GM18870 (cell line): ENCODE data around the gene ESRRG.
"Not testable (repeated sequence)": the region's sequence is repeated elsewhere in the genome, so short reads cannot be mapped to it uniquely, and the experiment has no call there.

ENCODE experiments used
- ATAC-seq: cut with Tn5 transposase; IDR thresholded peaks from one replicate; pipeline ENCODE4 v1.9.1; 2021; ENCODE audit warnings: moderate library complexity; ENCODE audit not compliant: unreplicated experiment

The ESRRG gene

GRCh38 chr1:216705676-216706075 lies 17.6 kb downstream of the ESRRG start:
- no peak for ATAC-seq

GRCh38 chr1:216704065-216704464 lies 19.2 kb downstream of the ESRRG start:
- not testable (repeated sequence) for ATAC-seq

GRCh38 chr1:216702170-216702569 lies 21.1 kb downstream of the ESRRG start:
- ATAC-seq: peak; percentile 84

GRCh38 chr1:216700779-216701178 lies 22.4 kb downstream of the ESRRG start:
- ATAC-seq: no peak

GRCh38 chr1:216691710-216692109 lies 31.5 kb downstream of the ESRRG start:
- ATAC-seq: no peak

- ATAC-seq: no peak
These were observed 32.6 kb downstream of the ESRRG start for GRCh38 chr1:216690603-216691002.

DNA sequence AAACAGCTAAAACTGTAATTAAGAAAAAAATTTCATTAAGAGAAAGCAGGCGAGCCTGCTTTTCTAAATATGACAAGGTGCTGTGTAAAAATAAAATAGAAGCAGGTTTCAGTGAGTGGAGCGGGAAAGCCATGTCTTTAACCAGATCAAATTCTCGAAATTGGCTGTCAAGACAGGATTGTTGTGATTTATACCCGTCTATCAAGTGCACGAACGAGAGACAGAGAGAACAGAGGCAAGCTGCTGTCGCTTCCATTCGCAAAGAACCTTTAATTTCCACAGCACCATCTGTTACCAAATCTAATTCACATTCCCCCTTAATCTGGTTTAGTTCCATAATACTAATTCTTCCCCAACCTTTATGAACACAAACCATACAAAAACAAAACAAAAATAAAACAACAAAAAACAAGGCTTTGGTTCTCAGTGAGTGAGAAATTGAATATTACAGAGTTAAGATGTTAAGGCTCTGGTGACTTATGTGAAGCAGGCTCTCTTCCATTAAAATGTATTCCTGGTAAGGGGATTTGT lies 35.0 kb downstream of the ESRRG start:
- no peak for ATAC-seq

GRCh38 chr1:216686860-216687766 lies 36.1 kb downstream of the ESRRG start:
- no peak for ATAC-seq

GRCh38 chr1:216682752-216683151 lies 40.5 kb downstream of the ESRRG start:
- ATAC-seq: no peak

- no peak for ATAC-seq
These were observed 44.1 kb downstream of the ESRRG start for GRCh38 chr1:216679108-216679507.

DNA sequence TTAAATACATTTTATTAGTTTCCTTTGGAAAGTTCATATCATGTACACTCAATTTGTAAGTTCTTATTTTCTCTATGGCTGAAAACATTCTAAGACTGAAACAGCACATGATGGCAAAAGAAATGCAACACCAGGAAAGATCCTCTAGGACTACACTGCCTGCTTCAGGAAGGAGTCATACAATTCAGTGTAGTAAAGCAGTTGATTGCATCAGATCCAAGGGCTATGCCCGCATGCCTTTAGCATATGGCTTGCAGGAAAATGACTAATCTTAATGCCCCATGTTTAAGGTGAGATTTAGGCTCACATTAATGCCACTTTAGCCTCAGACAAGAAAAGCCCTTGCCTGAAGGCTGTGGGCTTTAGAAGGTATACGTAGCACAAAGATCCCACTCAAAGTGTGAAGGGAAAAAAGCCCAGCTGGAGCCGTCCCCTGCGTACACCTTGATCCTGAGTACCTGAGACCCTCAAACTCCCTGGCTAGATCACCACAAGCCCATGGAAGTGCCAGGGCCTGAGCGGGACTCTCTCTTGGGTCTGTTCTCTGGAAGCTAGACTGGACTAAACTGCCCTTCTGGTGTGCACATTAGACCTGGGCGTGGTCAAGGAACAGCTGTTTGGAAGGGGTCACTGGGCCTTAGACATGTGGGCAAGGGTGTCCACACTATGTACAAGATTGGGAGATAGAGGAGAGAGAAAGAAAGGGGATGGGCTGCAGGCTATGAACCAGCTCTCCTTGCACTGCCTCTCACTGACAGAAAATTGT lies 52.9 kb downstream of the ESRRG start:
- no peak for ATAC-seq

- ATAC-seq: no peak
These were observed 56.8 kb downstream of the ESRRG start for GRCh38 chr1:216666441-216666840.

DNA sequence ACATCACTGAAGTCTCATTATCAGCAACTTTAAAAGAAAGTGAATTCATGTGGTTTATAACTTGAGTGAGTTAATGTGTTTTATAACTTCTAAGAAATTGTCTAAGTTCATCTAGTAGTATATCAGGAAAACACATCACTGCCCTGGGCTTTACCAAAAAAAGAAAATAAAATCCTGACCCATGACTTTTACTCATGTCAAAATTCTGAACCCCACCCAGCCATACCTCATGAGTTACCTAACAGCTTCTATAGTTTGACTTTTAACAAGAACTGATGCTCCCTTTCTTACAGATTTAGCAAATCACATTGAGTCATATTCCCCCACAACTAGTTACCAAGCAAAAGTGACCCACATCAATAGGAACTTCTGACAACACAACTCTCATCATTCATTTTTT lies 57.4 kb downstream of the ESRRG start:
- no peak for ATAC-seq

- no peak for ATAC-seq
These were observed 57.8 kb downstream of the ESRRG start for GRCh38 chr1:216665406-216665805.

GRCh38 chr1:216662681-216663080 lies 60.5 kb downstream of the ESRRG start:
- no peak for ATAC-seq

GRCh38 chr1:216660561-216660960 lies 62.7 kb downstream of the ESRRG start:
- no peak for ATAC-seq

- no peak for ATAC-seq
These were observed 70.2 kb downstream of the ESRRG start for GRCh38 chr1:216653001-216653400.

DNA sequence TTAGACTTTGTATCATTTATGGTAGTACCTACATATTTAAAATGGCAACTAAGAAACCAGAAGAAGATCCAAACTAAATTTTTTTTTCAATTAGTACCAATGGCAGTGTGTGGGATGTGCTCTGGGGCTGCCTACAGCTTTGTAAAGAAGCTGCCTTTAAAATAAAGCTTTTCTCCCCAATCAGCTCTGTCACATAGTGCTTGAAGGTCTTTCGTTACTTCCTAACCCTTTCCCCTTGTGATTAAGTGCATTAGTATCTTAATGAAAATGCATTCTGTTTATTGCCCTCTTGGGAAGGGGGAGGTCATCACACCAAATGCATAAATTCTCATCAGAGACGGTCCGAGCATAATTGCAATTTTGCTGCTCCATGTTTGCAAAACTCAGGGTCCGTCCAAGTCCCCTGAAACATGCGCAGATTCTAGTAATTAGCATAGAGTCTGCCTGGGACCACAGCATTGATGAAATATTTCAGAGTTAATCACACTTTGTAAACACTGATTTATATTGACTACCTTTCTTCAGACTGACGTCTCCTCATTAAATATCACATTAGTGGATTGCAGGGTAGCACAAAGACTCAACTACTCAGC lies 71.3 kb downstream of the ESRRG start:
- no peak for ATAC-seq

GRCh38 chr1:216643176-216643575 lies 80.1 kb downstream of the ESRRG start:
- no peak for ATAC-seq

GRCh38 chr1:216641669-216642460 lies 81.4 kb downstream of the ESRRG start:
- ATAC-seq: peak; percentile 53

DNA sequence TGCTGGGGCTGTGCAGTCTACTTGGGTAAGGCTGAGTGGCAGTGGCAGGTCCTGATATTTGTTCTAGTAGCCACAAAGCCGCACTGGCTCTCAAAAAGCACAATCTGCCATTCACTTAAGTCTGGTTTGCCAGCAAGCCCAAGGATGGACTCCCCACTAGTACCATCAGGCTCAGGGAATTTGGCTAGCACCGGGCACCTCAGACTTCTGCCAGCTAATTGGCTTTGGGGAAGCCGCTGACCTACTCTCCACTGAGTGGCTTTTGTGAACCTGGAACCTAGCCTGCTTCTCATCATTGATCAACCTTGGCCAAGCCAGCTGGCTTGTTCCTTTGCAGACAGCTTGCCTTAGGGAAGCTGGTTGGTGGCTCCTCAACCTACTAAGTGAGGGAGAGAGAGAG lies 83.1 kb downstream of the ESRRG start:
- no peak for ATAC-seq
